ENCODE data around the gene GGTLC1.

Gene GGTLC1

GRCh38 chr20:23963941-23964340 is 24.6 kb downstream of the GGTLC1 start:
- no peak for DNase-seq (ENCODE audit: low read depth)

GRCh38 chr20:23962272-23962671 is 26.3 kb downstream of the GGTLC1 start:
- DNase-seq (ENCODE audit: low read depth) = no peak

- DNase-seq (ENCODE audit: low read depth) = no peak
Observed at GRCh38 chr20:23959054-23959453, 29.5 kb downstream of the GGTLC1 start.

- DNase-seq (ENCODE audit: low read depth) = no peak
Observed at GRCh38 chr20:23955896-23956295, 32.7 kb downstream of the GGTLC1 start.

GRCh38 chr20:23954008-23954745 is 34.4 kb downstream of the GGTLC1 start:
- DNase-seq (ENCODE audit: low read depth) = no peak

- DNase-seq (ENCODE audit: low read depth) = no peak
Observed at GRCh38 chr20:23946206-23946605, 42.4 kb downstream of the GGTLC1 start.

- DNase-seq (ENCODE audit: low read depth) = no peak
Observed at GRCh38 chr20:23943304-23943703, 45.3 kb downstream of the GGTLC1 start.

- DNase-seq (ENCODE audit: low read depth) = no peak
Observed at GRCh38 chr20:23939641-23940040, 48.9 kb downstream of the GGTLC1 start.

GRCh38 chr20:23939063-23939462 is 49.5 kb downstream of the GGTLC1 start:
- no peak for DNase-seq (ENCODE audit: low read depth)

GRCh38 chr20:23938118-23938438 is 50.5 kb downstream of the GGTLC1 start:
- no peak for DNase-seq (ENCODE audit: low read depth)

- peak; percentile 44 for DNase-seq (ENCODE audit: low read depth)
Observed at GRCh38 chr20:23937303-23938117, 51.1 kb downstream of the GGTLC1 start.

Data from activated T-cell treated with anti-CD3 and anti-CD28 coated beads for 1 hour (primary cell).